ENCODE data around the gene BFSP2. TPM values are rescaled to one million over a fixed set of nuclear protein-coding genes. Genes with fewer than 3 reads are reported as not detected.

BFSP2 gene
- total and polyA plus RNA-seq, 2 experiments from 2014 or later = not detected

DNA sequence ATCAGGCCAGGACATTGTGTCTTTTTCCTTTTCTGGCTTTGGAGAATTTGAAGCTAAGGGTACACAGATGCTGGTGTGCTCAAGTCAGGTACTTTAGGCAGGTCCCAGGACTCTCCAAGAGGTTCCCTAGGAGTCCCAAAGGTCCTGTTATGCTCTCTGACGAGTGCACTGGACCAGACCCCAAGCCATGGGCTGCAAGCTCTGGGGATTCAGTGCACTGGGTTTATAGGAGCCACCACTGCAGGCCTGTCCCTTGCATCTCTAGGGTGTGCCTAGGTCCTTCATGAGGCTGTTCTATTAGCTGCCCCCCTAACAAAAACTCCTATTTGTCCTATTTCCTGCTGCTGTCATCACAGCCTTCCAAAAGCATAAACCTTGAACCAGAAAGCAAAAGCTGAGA, 31.9 kb upstream of the BFSP2 start:
- Histone ChIP-seq H3K4me3 (no peak overlapping the region), H3K27ac (no peak overlapping the region), H3K4me1 (ENCODE audit: insufficient read depth) (no peaks in the 10 kb centered on the region), H3K4me2 (ENCODE audit: unreplicated experiment) (no peak overlapping the region), H3K79me2 (ENCODE audit: insufficient read depth) (no peaks in the 10 kb centered on the region), H3K9me3 (ENCODE audit: low read depth) (no peaks in the 10 kb centered on the region), H3K27me3 (replicated peaks; ENCODE audit: insufficient read depth) (peaks cover 10% of the 10 kb centered on the region; the same call in 1 of the 2 replicates), H3K9ac (no peak overlapping the region), H3K36me3 (ENCODE audit: low read depth) (no peaks in the 10 kb centered on the region), H3K9me2 (ENCODE audit: insufficient read depth) (no peaks in the 10 kb centered on the region), H3F3A (ENCODE audit: insufficient read depth) (no peaks in the 10 kb centered on the region), H2AFZ (no peak overlapping the region), H4K20me1 (ENCODE audit: insufficient read depth) (no peaks in the 10 kb centered on the region)
- TF ChIP-seq EZH2phosphoT487 (IDR thresholded peaks at IDR 0.05; ENCODE audit: insufficient read depth, low read depth) (no peak), EZH2 (IDR thresholded peaks at IDR 0.05; ENCODE audit: insufficient read depth, poor library complexity, severe bottlenecking) (no peak)
- WGBS, 2 experiments (ENCODE audit: low coverage in 1 of 2, low lambda C conversion rate in 2 of 2, missing lambda C conversion rate in 2 of 2) = 0% methylated on average over 1 of the region's 1 CpG
- in situ Hi-C loops (cut with MboI) = no loop called here
- no peak for DNase-seq

GRCh38 chr3:133368371-133369067, 31.3 kb upstream of the BFSP2 start:
- Histone ChIP-seq H3K9me3 (ENCODE audit: low read depth) (no peaks in the 10 kb centered on the region), H3K4me2 (ENCODE audit: unreplicated experiment) (no peak overlapping the region), H3K4me3 (no peak overlapping the region), H3K27me3 (replicated peaks; ENCODE audit: insufficient read depth) (peaks cover 10% of the 10 kb centered on the region; the same call in 1 of the 2 replicates), H3K36me3 (ENCODE audit: low read depth) (no peaks in the 10 kb centered on the region), H3K9me2 (ENCODE audit: insufficient read depth) (no peaks in the 10 kb centered on the region), H3K9ac (no peak overlapping the region), H3K27ac (no peak overlapping the region), H3F3A (ENCODE audit: insufficient read depth) (no peaks in the 10 kb centered on the region), H2AFZ (no peak overlapping the region), H3K4me1 (ENCODE audit: insufficient read depth) (no peaks in the 10 kb centered on the region), H3K79me2 (ENCODE audit: insufficient read depth) (no peaks in the 10 kb centered on the region), H4K20me1 (ENCODE audit: insufficient read depth) (no peaks in the 10 kb centered on the region)
- no peak for TF ChIP-seq EZH2 (IDR thresholded peaks at IDR 0.05; ENCODE audit: insufficient read depth, poor library complexity, severe bottlenecking)
- no peak for TF ChIP-seq EZH2phosphoT487 (IDR thresholded peaks at IDR 0.05; ENCODE audit: insufficient read depth, low read depth)
- 19 to 20% methylated on average over 4 of the region's 4 CpGs for WGBS, 2 experiments (ENCODE audit: low coverage in 1 of 2, low lambda C conversion rate in 2 of 2, missing lambda C conversion rate in 2 of 2)
- in situ Hi-C loops (cut with MboI) = no loop called here
- no peak for DNase-seq

- Histone ChIP-seq H3K4me1 (ENCODE audit: insufficient read depth) (no peaks in the 10 kb centered on the region), H3K36me3 (ENCODE audit: low read depth) (no peaks in the 10 kb centered on the region), H3K79me2 (ENCODE audit: insufficient read depth) (no peaks in the 10 kb centered on the region), H4K20me1 (ENCODE audit: insufficient read depth) (no peaks in the 10 kb centered on the region), H3K4me3 (no peak overlapping the region), H3K9ac (no peak overlapping the region), H3K4me2 (ENCODE audit: unreplicated experiment) (no peak overlapping the region), H3F3A (ENCODE audit: insufficient read depth) (no peaks in the 10 kb centered on the region), H3K27me3 (replicated peaks; ENCODE audit: insufficient read depth) (peaks cover 10% of the 10 kb centered on the region; the same call in 1 of the 2 replicates), H3K27ac (no peak overlapping the region), H2AFZ (no peak overlapping the region), H3K9me2 (ENCODE audit: insufficient read depth) (no peaks in the 10 kb centered on the region), H3K9me3 (ENCODE audit: low read depth) (no peaks in the 10 kb centered on the region)
- TF ChIP-seq EZH2phosphoT487 (IDR thresholded peaks at IDR 0.05; ENCODE audit: insufficient read depth, low read depth) = no peak
- no peak for TF ChIP-seq EZH2 (IDR thresholded peaks at IDR 0.05; ENCODE audit: insufficient read depth, poor library complexity, severe bottlenecking)
- WGBS, 2 experiments (ENCODE audit: low coverage in 1 of 2, low lambda C conversion rate in 2 of 2, missing lambda C conversion rate in 2 of 2) = 59 to 62% methylated on average over 9 of the region's 9 CpGs
- in situ Hi-C loops (cut with MboI) = no loop called here
- no peak for DNase-seq
These were observed 30.8 kb upstream of the BFSP2 start for GRCh38 chr3:133369068-133369440.

- no peak for TF ChIP-seq EZH2phosphoT487 (IDR thresholded peaks at IDR 0.05; ENCODE audit: insufficient read depth, low read depth)
- TF ChIP-seq EZH2 (IDR thresholded peaks at IDR 0.05; ENCODE audit: insufficient read depth, poor library complexity, severe bottlenecking) = no peak
- in situ Hi-C loops (cut with MboI) = no loop called here
These were observed 28.7 kb upstream of the BFSP2 start for GRCh38 chr3:133371181-133371580.

More at GRCh38 chr3:133371181-133371580, 28.7 kb upstream of the BFSP2 start:
- Histone ChIP-seq H3K79me2 (ENCODE audit: insufficient read depth) (no peaks in the 10 kb centered on the region), H3K27ac (no peak overlapping the region), H3K4me3 (no peak overlapping the region), H3K4me2 (ENCODE audit: unreplicated experiment) (no peak overlapping the region), H3K27me3 (replicated peaks; ENCODE audit: insufficient read depth) (peaks cover 9% of the 10 kb centered on the region; the same call in 1 of the 2 replicates), H3K4me1 (ENCODE audit: insufficient read depth) (no peaks in the 10 kb centered on the region), H2AFZ (no peak overlapping the region), H3K9me2 (ENCODE audit: insufficient read depth) (no peaks in the 10 kb centered on the region), H3K36me3 (ENCODE audit: low read depth) (no peaks in the 10 kb centered on the region), H4K20me1 (ENCODE audit: insufficient read depth) (no peaks in the 10 kb centered on the region), H3K9me3 (ENCODE audit: low read depth) (no peaks in the 10 kb centered on the region), H3F3A (ENCODE audit: insufficient read depth) (no peaks in the 10 kb centered on the region), H3K9ac (no peak overlapping the region)
- 38 to 56% methylated on average over 2 of the region's 2 CpGs for WGBS, 2 experiments (ENCODE audit: low coverage in 1 of 2, low lambda C conversion rate in 2 of 2, missing lambda C conversion rate in 2 of 2)
- no peak for DNase-seq

All from GM23248 (cell line).